ENCODE results near the gene KRTAP9-8. TPM values are rescaled to one million over a fixed set of nuclear protein-coding genes. Genes with fewer than 3 reads are reported as not detected.

Gene KRTAP9-8
- total and polyA plus RNA-seq, 2 of the 4 experiments (the other 2 are of a cell fraction), result not detected

DNA sequence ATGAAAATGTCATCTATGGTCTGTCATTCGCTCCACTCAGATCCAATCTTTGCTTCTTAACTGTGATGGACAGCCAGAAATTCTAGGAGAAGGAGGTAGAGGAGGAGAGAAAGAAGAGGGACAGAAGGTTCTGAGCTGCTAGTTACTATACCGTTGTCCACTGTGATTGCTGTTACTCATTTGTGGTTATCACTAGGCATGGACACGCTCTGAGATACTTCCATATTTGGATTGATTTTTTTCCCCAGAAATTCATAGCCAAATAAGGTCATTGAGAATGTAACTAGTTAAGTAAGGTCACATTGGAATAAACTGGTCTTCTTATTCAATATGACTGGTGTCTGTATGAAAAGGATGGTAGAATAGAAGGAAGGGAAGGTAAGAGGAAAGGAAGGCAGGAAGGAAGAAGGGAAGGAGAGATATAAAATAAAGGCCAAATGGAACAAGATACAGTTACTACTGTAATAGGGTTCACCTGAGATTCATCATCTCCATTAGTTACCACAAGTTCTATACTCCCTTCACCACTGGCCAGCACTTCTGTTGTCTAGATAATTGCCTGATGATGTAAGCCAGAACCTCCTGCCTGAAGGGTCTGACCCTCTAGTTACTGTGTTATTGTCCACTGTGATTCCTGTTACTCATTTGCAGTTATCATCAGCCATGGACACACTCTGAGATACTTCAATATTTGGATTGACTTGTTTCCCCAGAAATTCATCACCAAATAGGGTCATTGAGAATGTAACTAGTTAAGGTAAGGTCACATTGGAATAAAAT is 40.6 kb downstream of the KRTAP9-8 start:
- H3K9ac ChIP-seq (ENCODE audit: low read depth, low read length), result no peak overlapping the region
- H2AFZ ChIP-seq (replicated peaks; ENCODE audit: low read length, poor library complexity), result no peak overlapping the region
- intact Hi-C loops (cut with micrococcal nuclease) (loop anchor here (2.0 kb wide), 1 partner anchor 14 kb away; the partner anchor contains the start of gene KRTAP9-6), in situ Hi-C loops (cut with MboI; ENCODE audit: low sequenced_read_pairs) (no loop called here), dilution Hi-C loops (cut with HindIII; ENCODE audit: low sequenced_read_pairs, unreplicated experiment) (no loop called here)
- H4K91ac ChIP-seq (ENCODE audit: insufficient read depth, low read depth, low read length), result peak overlapping the region; percentile 55; the same call in 1 of the 2 replicates
- peak overlapping the region; percentile 85; the same call in 2 of the 3 replicates for H2BK15ac ChIP-seq (ENCODE audit: low read depth, low read length)
- no peak overlapping the region for H3K56ac ChIP-seq (ENCODE audit: extremely low read depth, insufficient read depth, low read length)
- no peak overlapping the region for H4K5ac ChIP-seq (ENCODE audit: low read depth, low read length)
- WGBS, 2 experiments (ENCODE audit: extremely low coverage in 2 of 2, insufficient read length in 1 of 2), result 100% methylated on average over 1 of the region's 3 CpGs; no CpG with 5 or more reads in 1 of the 2 experiments
- ChIA-PET POLR2A (ENCODE audit: unreplicated experiment) (no interaction called here), CTCF (no interaction called here)
- TF ChIP-seq MAZ (IDR thresholded peaks at IDR 0.05; ENCODE audit: borderline replicate concordance, low read depth, low read length) (no peak), FOS (IDR thresholded peaks at IDR 0.05; ENCODE audit: low read depth, low read length) (no peak)
- H3K79me1 ChIP-seq (ENCODE audit: low read depth in 1 of 2, low read length in 2 of 2), result no peaks in the 10 kb centered on the region
- H3K36me3 ChIP-seq (ENCODE audit: control insufficient read depth, insufficient read depth, low read length), result no peaks in the 10 kb centered on the region
- H2BK120ac ChIP-seq (ENCODE audit: low read depth, low read length), result peak overlapping the region; percentile 64
- peak overlapping the region; percentile 56; the same call in 1 of the 2 replicates for H3K4ac ChIP-seq (ENCODE audit: low read depth, low read length)
- H3K4me1 ChIP-seq (ENCODE audit: control insufficient read depth, insufficient read depth, low read length), result peaks cover under 1% of the 10 kb centered on the region; the same call in 1 of the 2 replicates
- H3K9me3 ChIP-seq (ENCODE audit: control insufficient read depth, insufficient read depth, low read length), result no peaks in the 10 kb centered on the region
- H2AK5ac ChIP-seq (ENCODE audit: low read depth, low read length), result no peak overlapping the region
- peaks cover under 1% of the 10 kb centered on the region for H3K9me1 ChIP-seq (ENCODE audit: insufficient read depth, low read length)
- peak overlapping the region; percentile 82 for H3K14ac ChIP-seq (replicated peaks; ENCODE audit: low read depth, low read length)
- H3K23ac ChIP-seq (ENCODE audit: low read depth, low read length), result no peak overlapping the region
- no peak overlapping the region for H3K27ac ChIP-seq (ENCODE audit: insufficient read depth, low read length)
- no peak overlapping the region for H3K4me3 ChIP-seq (ENCODE audit: insufficient read depth, low read depth, low read length)
- H4K8ac ChIP-seq (ENCODE audit: low read depth in 2 of 2, low read length in 2 of 2), result 0 out of 4 replicates have a peak overlapping the region, but pooled peaks of 1 of the 2 experiments have one; percentile 29
- H2BK20ac ChIP-seq (ENCODE audit: low read depth, low read length), result peak overlapping the region; percentile 67; the same call in 1 of the 2 replicates
- BruUV-seq (replicated peaks), result no TSS peak
- no peak for DNase-seq
- H2BK5ac ChIP-seq (ENCODE audit: low read depth, low read length, poor library complexity, severe bottlenecking), result peak overlapping the region; percentile 30
- H2AK9ac ChIP-seq (replicated peaks; ENCODE audit: low read depth, low read length, poor library complexity), result no peak overlapping the region
- ATAC-seq (ENCODE audit: low read depth), result no peak
- H3K18ac ChIP-seq (ENCODE audit: low read depth, low read length), result no peak overlapping the region; the same call in 1 of the 2 replicates
- peaks cover 5% of the 10 kb centered on the region for H3K27me3 ChIP-seq (ENCODE audit: control insufficient read depth, insufficient read depth, low read length)
- H4K20me1 ChIP-seq (ENCODE audit: insufficient read depth, low read length), result no peaks in the 10 kb centered on the region
- H3K4me2 ChIP-seq (ENCODE audit: low read depth, low read length), result no peak overlapping the region
